Activated T-helper 1 cell treated with Interleukin-2 at 50 U/mL for 16 hours (primary cell): ENCODE results near the gene TBC1D23.
"Not testable (repeated sequence)": the region's sequence is repeated elsewhere in the genome, so short reads cannot be mapped to it uniquely, and the experiment has no call there.

ENCODE experiments used
- DNase-seq: peaks from one replicate; pipeline ENCODE4 v3.0.0-alpha.2; 2020; ENCODE audit warnings: low read depth

Gene TBC1D23

DNA sequence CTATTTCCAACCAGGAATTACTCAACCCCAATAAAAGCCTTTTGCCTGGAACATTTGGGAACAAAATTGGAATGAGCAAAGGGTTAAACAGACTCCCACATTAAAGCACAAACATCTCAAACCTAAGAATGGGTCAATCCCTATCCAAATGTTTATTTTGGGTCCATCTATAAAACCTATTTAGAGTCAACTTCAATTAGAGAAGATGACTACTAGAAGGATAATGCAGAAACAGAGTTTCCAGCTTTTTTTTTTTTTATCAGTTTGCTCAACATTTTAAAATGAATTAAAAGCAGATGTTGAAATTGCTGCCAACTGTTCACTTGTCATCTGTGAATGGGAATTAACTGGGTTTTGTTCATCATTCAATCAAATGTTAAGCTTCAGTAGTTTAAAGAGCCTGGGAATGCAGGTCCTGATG, 4.1 kb upstream of the TBC1D23 start:
- DNase-seq = no peak

DNA sequence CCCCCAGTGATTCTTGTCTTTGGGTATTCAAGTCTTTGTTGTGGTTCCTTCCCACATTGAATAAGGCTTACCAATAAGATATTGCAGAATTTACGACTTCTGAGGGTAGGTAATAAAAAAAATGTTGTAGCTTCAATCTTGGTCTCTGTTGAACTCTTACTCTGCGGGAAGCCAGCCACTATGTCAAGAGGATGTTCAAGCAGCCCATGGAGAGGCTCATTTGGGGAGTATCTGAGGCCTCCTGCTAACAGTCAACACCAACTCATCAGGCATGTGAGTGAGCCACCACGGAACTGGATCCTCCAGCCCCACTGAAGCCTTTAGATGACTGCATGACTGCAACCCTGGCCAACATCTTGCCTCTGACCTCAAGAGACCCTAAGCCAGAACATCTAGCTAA, 3.2 kb upstream of the TBC1D23 start:
- no peak for DNase-seq

GRCh38 chr3:100260081-100260684, 609 bp upstream of the TBC1D23 start:
- DNase-seq = no peak

DNA sequence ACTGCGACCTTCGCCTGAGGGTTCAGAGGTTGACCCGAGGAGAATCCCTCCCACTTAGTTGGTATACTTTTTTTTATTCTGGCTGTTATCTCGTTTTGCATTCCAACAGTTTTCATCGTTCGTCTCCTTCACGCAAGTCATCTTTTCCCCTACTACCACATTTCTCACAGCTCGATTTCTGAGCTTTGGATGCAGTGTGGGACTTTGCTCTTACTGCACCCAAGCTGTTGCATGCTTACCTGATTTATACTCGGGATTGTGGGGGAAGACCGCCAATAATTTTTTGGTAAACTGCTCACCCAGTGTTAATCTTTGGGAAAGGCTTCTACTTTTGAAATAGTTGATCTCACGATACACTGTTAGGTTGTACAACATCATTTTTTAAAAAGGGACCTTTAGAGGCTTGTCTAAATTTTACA, 702 bp downstream of the TBC1D23 start:
- no peak for DNase-seq

DNA sequence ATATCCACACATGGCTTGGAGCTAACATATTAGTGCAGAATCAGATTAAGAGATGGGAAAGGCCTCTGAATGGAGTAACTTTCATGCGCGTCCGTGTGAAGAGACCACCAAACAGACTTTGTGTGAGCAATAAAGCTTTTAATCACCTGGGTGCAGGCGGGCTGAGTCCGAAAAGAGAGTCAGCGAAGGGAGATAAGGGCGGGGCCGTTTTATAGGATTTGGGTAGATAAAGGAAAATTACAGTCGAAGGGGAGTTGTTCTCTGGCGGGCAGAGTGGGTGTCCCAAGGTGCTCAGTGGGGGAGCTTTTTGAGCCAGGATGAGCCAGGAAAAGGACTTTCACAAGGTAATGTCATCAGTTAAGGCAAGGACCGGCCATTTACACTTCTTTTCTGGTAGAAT, 2.1 kb downstream of the TBC1D23 start:
- not testable (repeated sequence) for DNase-seq

- no peak for DNase-seq
Observed at GRCh38 chr3:100263583-100263982, 2.8 kb downstream of the TBC1D23 start.

DNA sequence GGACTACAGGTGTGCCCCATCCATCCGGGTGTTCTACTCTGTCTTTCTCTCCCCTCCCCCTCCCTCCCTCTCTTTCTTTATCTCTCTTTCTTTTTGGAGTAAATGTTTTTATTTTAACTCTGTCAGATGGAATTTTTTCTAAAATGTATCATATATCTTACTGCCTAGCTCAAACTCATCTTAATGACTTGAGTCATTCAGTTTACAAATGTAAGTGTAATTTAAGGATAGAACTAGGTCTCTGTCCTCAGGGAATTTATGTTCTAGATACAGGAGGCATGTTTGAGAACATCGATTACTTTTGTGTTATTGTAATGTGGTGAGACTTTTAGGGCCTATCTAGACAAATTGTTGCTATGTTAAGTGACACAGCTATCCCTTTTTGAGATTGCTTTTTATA, 3.5 kb downstream of the TBC1D23 start:
- DNase-seq = no peak

DNA sequence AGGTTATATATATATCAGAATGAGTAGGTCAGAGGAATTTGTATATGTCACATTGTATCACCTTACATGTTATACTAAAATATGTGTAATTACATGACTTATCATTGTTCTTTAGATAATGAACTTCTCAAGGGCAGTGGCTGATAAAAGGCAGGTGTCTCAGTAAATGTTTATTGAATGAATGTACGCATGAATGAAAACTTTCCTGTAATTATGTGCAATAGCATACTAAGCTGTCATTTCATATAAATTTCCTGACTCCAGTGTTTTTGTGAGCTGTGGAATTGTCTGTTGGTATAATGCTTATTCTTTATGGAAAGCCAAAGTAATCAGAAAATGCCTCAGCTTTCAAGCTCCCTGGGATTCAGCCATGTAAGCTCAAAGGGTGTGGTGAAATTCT, 4.2 kb downstream of the TBC1D23 start:
- no peak for DNase-seq

- DNase-seq = no peak
Observed at GRCh38 chr3:100266531-100266930, 5.7 kb downstream of the TBC1D23 start.

DNA sequence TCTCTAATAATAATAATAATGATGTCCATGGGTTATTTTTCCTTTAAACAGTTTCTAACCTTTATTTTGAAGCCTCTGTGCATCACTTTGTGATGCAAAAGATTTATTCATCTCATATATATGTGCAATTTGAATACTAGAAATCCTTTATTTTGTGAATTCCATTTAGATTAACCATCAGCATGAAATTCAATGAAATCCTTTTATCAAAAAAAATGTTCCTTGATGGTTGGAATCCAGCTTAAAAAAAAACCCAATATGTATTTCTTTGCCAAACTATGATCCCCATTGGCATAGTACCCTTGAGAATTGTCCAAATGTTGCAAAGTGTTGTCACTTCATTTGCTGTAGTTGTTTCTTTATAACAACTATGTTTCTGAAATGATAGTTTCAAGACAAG, 7.4 kb downstream of the TBC1D23 start:
- DNase-seq = no peak

DNA sequence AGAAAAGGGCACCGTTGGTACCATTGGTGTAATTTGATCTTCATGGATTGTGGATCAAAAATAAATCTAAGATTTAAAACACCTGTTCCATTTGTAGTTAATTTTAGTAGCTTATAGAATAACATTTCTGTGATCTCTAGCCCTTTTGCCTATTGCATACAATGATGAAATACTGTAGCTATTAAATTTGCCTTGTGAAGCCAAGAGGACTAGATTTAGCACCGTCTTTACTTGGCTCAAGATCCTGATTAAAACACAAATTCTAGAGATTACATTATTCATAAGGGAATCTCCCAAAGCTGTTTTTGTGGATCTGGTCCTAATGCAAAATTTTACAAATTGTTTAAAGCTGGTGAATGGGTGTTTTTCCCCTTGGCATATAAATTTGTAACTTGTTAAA, 8.2 kb downstream of the TBC1D23 start:
- no peak for DNase-seq

DNA sequence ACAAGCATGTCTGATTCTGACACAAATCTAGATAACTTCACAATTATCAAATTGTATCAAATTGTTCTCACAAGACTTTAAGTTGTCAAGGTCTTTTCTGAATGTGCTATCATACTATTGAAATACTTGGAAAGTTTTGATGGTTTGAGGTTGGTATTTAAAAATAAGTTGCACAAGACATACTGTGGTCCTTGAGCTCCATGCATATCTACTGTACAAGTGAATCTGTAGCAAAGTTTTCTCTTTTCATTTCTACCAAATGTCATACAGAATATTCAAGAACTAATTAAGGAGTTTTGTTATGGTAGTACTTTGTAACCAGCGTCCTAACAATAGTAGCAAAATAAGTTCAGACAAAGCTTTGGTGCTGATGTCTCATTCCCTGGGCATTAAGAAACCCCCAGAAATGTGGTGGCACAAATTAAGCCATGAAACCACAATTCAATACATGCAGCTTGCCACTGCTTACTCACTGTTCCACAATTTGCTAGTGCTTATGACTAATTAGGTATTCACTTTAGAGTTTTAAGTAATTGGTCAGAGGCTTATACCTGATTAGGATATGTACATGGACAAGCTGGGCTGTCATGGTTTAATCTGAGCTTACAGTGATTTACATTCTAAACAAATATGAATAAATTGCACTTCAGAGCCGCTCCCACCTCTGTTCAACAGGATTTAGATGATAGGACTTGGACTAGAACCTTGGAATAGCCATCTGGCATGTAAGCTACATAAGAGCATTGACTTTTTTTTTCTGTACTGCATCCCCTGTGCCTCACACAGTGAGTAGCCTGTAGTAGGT, 8.8 kb downstream of the TBC1D23 start:
- DNase-seq = no peak

- no peak for DNase-seq
Observed at GRCh38 chr3:100270215-100270583, 9.4 kb downstream of the TBC1D23 start.

DNA sequence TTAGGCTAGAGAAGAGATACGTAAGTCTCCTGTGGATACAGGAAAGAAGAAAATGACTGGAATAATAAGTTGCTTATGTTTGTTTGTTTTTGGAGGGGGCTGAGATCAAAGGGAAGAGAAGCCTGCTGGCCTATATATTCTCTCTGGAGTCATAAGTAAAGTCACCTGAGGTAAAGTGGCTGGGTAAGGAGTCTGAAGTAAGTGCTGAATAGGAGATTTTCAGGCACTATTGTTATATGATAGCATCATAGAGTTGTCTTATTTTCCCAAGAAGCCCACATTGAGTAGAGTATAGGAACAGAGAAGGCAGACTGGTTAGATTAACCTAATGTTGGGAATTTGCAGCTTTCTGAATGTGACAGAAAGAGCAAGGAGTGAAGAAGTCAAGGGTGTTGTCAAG, 10.7 kb downstream of the TBC1D23 start:
- no peak for DNase-seq

GRCh38 chr3:100272797-100273611, 12.2 kb downstream of the TBC1D23 start:
- DNase-seq = not testable (repeated sequence)

- no peak for DNase-seq
Observed at GRCh38 chr3:100274361-100274760, 13.6 kb downstream of the TBC1D23 start.

DNA sequence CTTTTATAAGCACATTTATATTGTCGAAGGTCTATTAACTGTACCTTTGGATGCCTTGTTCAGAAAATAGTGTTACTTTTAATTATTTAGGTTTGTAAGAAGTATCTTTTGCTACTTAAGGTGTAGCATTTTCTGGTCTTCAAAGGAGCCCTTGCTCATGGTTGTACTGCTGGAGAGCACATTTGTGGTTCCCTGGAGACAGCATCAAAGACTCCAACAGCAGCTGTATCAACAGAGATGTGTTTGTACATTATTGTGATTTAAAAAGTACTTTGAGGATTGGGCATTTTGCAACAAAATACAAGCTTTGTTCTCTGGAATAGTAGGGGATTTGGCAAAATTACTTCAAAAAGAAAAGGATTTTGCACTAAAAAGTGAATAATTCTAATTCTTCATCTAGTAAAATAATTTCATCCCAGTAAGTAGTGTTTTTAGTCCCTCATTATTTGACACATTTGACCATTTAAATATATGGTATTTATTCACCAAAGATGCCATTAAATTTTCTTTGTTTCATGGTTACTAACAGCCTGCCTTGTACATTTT, 16.5 kb downstream of the TBC1D23 start:
- no peak for DNase-seq

GRCh38 chr3:100278910-100279309, 18.1 kb downstream of the TBC1D23 start:
- no peak for DNase-seq

- DNase-seq = no peak
Observed at GRCh38 chr3:100288288-100288894, 27.6 kb downstream of the TBC1D23 start.

DNA sequence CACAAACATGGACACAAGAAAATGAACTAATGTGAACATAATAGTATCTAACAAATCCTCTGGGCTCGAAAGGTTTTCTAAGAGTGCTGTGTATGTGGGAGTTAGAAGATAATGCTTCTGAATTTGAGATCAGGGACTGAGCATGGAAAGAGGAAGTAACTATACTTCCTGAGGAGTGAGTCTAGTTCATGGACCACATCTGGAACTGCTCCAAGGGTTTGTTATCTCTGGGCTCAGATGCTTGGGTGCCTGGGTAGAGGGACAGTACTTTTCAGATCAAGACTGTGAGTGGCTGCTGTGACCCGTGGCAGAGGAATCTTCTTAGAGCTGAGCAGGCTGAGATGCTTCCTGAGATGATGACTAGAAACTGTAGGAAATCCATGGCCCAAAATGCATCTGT, 28.5 kb downstream of the TBC1D23 start:
- no peak for DNase-seq

DNA sequence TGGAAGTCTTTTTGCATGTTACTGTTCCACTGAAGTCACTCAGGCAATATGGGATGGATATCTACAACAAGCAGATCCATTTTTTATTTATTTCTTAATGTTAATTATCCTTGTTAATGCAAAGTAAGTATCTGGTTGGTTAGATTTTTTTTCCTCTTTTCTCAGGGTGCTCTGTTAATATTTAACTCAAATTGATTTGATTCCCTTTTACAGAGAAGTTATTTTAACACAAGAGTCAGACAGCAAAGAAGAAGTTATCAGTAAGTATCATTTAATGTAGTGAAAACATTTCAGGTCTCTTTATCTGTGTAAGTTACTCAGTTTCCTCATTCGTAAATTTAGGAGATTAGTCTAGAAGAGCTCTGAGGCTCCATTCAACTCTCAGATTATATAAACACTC, 34.3 kb downstream of the TBC1D23 start:
- no peak for DNase-seq

- no peak for DNase-seq
Observed at GRCh38 chr3:100297784-100298183, 37.0 kb downstream of the TBC1D23 start.
